K562 (cell line): ENCODE measurements around the gene HSPB6. TPM values are rescaled to one million over a fixed set of nuclear protein-coding genes. Genes with fewer than 3 reads are reported as not detected.
A peak's percentile ranks its signal among the peaks of the same experiment; 100 is the strongest.

ENCODE experiments used
- ARID4B ChIP-seq: sonication (generic); formaldehyde crosslinking; IDR thresholded peaks from 2 replicates; pipeline ENCODE4 v1.8.0; 2022; ENCODE audit warnings: mild to moderate bottlenecking, missing genetic modification reagents
- BRF2 ChIP-seq: IDR thresholded peaks from 3 replicates; pipeline ENCODE4 v1.6.1; 2011; ENCODE audit warnings: borderline replicate concordance, mild to moderate bottlenecking; ENCODE audit not compliant: insufficient read length, insufficient read depth
- CXXC5 ChIP-seq: fragments of 250-450 bp; sonication (Bioruptor Pico); IDR thresholded peaks from 2 replicates; pipeline ENCODE4 v1.8.0; 2022; ENCODE audit warnings: inconsistent platforms, mild to moderate bottlenecking, moderate library complexity
- E2F8 ChIP-seq: fragments of 450-650 bp; IDR thresholded peaks from 2 replicates; pipeline ENCODE4 v1.7.1; 2018; ENCODE audit warnings: mild to moderate bottlenecking, low read depth; ENCODE audit not compliant: partially characterized antibody
- HLTF ChIP-seq: fragments of 450-650 bp; IDR thresholded peaks from 2 replicates; pipeline ENCODE4 v1.6.1; 2016
- HMG20A ChIP-seq: fragments of 450-650 bp; formaldehyde crosslinking; conservative IDR thresholded peaks from 2 replicates; pipeline ENCODE4 v1.4.0; 2020; ENCODE audit warnings: mild to moderate bottlenecking, mixed read lengths
- LEF1 ChIP-seq: fragments of 450-650 bp; IDR thresholded peaks from 2 replicates; pipeline ENCODE4 v1.6.1; 2016; ENCODE audit warnings: mild to moderate bottlenecking
- MXI1 ChIP-seq: IDR thresholded peaks from 2 replicates; pipeline ENCODE4 v1.6.1; 2011; ENCODE audit warnings: low read depth, mild to moderate bottlenecking, improper control_type of control experiment, low read length
- MYNN ChIP-seq, 2 experiments: sonication (generic); formaldehyde crosslinking in 1 of 2; IDR thresholded peaks; 2 replicates each; pipeline versions ENCODE4 v1.5.0 to v1.6.1; 2016 to 2020; ENCODE audit warnings: antibody characterized with exemption in 1 of 2, missing genetic modification reagents in 1 of 2
- RFX5 ChIP-seq: IDR thresholded peaks from 2 replicates; pipeline ENCODE4 v1.6.1; 2011; ENCODE audit warnings: low read depth, mild to moderate bottlenecking, improper control_type of control experiment, low read length
- RFX7 ChIP-seq: fragments of 250-450 bp; sonication (Bioruptor Pico); IDR thresholded peaks from 2 replicates; pipeline ENCODE4 v1.5.1; 2021; ENCODE audit warnings: mild to moderate bottlenecking
- polyA plus RNA-seq, 8 experiments: library from polyadenylated mRNA; depleted of rRNA in 4 of 8; stranded (reverse) in 5 of 8; unstranded in 3 of 8; fragments of >200 nt; fragmentation: Nextera tagmentation in 2 of 8; fragmentation: Illumina TruSeq in 1 of 8; extraction: Ambion mirVana in 2 of 8; extraction: Trizol in 1 of 8; gene quantifications; 2 replicates each; pipeline versions ENCODE4 v1.2.1 to v1.2.3, GENCODE V29; 2011 to 2014; ENCODE audit warnings: inconsistent platforms in 1 of 8, missing spikeins in 1 of 8
- total RNA-seq, 7 experiments: library from RNA; depleted of rRNA in 6 of 7; stranded (reverse); fragments of >200 nt in 6 of 7; fragmentation: Illumina TruSeq in 2 of 7; extraction: Trizol in 2 of 7; gene quantifications; 2 replicates each; pipeline versions ENCODE4 v1.2.1 to v1.2.3, GENCODE V29; 2011 to 2021; ENCODE audit warnings: low replicate concordance in 1 of 7
- TF ChIP-seq, protein P1 (sequence below): fragments of 450-650 bp; formaldehyde crosslinking; IDR thresholded peaks from 2 replicates; pipeline ENCODE4 v1.4.0; 2020; ENCODE audit warnings: mild to moderate bottlenecking, moderate library complexity
- TF ChIP-seq, protein P2 (sequence below): sonication (generic); formaldehyde crosslinking; IDR thresholded peaks from 2 replicates; pipeline ENCODE4 v1.8.0; 2022; ENCODE audit warnings: mild to moderate bottlenecking, missing genetic modification reagents
- TF ChIP-seq, protein P3 (sequence below): fragments of 250-450 bp; sonication (Bioruptor Pico); IDR thresholded peaks from 2 replicates; pipeline ENCODE4 v1.4.0; 2020; ENCODE audit warnings: mild to moderate bottlenecking

HSPB6 gene
- total and polyA plus RNA-seq, 9 of the 15 experiments (the other 6 are each of a cell fraction or from before 2014, with no cell fraction given), result 0.55 TPM; not detected in 8

- TF ChIP-seq HLTF (no peak), MXI1 (no peak), E2F8 (peak; percentile 60), RFX5 (no peak), LEF1 (0 out of 2 replicates have a peak, but pooled peaks have one; percentile 11), CXXC5 (peak; percentile 92), BRF2 (no peak), ARID4B (CRISPR knock-in tag) (peak; percentile 71; the same call in 1 of the 2 replicates), HMG20A (CRISPR knock-in tag) (no peak), RFX7 (0 out of 2 replicates have a peak, but pooled peaks have one; percentile 16), MYNN (IDR thresholded peaks at IDR 0.05) (no peak), MYNN (CRISPR knock-in tag; IDR thresholded peaks at IDR 0.05) (no peak)
- TF ChIP-seq, protein P1, sequence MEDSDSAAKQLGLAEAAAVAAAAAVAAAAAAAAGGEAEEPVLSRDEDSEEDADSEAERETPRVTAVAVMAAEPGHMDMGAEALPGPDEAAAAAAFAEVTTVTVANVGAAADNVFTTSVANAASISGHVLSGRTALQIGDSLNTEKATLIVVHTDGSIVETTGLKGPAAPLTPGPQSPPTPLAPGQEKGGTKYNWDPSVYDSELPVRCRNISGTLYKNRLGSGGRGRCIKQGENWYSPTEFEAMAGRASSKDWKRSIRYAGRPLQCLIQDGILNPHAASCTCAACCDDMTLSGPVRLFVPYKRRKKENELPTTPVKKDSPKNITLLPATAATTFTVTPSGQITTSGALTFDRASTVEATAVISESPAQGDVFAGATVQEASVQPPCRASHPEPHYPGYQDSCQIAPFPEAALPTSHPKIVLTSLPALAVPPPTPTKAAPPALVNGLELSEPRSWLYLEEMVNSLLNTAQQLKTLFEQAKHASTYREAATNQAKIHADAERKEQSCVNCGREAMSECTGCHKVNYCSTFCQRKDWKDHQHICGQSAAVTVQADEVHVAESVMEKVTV (CRISPR knock-in tag), result no peak
- TF ChIP-seq, protein P2, sequence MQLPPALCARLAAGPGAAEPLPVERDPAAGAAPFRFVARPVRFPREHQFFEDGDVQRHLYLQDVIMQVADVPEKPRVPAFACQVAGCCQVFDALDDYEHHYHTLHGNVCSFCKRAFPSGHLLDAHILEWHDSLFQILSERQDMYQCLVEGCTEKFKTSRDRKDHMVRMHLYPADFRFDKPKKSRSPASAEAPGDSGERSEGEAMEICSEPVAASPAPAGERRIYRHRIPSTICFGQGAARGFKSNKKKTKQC, result 0 out of 2 replicates have a peak, but pooled peaks have one; percentile 48
- TF ChIP-seq, protein P3, sequence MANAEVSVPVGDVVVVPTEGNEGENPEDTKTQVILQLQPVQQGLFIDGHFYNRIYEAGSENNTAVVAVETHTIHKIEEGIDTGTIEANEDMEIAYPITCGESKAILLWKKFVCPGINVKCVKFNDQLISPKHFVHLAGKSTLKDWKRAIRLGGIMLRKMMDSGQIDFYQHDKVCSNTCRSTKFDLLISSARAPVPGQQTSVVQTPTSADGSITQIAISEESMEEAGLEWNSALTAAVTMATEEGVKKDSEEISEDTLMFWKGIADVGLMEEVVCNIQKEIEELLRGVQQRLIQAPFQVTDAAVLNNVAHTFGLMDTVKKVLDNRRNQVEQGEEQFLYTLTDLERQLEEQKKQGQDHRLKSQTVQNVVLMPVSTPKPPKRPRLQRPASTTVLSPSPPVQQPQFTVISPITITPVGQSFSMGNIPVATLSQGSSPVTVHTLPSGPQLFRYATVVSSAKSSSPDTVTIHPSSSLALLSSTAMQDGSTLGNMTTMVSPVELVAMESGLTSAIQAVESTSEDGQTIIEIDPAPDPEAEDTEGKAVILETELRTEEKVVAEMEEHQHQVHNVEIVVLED (CRISPR knock-in tag), result no peak
These were observed 16.2 kb downstream of the HSPB6 start (continued) for GRCh38 chr19:35740423-35741202.
